GOT3 (cell line): ENCODE measurements around the gene NCS1.

Experiments used
- DNase-seq: peaks from one replicate; lab custom pipeline; 2025; ENCODE audit warnings: mixed read lengths; lab: John Stamatoyannopoulos, UW

Gene NCS1

DNA sequence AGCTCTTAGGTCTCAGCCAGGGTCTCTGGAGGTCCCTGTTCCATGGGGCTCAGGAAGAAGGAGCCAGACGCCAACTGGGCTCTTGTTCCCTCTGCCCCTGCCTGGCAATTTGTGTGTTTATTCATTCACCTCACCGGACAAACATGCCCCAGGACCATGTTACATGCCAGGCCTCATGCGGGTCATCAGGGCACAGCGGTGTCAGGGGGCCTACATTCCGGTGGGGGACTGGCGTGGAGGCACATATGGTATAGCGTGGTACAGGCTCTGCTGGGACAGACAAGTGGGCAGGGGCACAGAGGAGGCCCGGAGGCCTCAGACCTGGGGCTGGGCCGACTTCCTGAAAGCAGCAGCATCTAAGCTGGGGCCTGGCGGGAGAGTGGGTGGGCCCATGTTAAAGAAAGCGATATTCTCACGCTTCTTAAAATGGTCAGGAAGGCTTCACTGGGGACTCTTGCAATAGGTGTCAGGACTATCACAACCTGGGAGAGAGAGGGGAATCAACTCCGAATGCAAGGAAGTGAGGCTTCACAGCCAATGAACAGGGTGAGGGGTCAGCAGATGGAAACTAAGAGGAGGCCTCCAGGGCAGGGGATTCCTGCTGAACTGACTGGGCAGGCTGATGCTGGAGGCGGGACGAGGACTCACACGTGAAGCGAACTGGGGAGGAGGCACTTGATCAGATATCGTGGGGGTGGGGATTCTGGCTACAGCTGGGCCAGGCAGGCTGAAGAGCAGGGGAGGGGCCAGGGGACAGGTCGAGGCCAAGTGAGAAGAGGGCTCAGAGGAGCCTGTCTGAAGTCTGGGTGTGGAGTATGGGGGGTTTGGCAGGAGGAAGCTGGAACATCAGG lies 41.9 kb downstream of the NCS1 start:
- no peak for DNase-seq

DNA sequence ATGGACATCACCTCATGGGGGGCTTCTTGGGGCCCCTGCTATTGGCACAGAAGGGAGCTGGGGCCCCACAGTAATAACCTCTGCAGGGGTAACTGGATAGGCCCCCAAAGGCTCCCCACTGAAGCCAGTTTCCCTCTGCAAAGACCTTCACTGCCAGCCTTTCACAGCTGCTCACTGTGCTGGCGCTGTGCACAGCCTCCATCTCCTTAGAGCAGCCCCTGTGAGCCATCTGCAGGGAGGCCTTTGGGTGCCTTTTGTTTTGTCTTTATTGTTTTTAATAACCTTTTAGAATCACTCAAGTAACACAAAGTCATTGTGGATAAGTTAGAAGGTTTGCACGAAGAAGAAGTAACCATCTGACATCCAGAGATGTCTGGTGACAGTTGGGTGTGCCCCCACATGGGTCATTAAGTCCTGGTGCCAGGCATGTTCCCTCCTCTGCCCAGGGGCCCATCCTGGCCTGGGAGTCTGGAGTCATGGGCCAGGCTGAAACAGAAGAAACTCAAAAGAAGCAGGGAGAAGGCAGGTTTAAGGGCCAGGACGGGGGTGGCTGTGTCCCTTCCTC lies 42.7 kb downstream of the NCS1 start:
- DNase-seq: no peak

- DNase-seq: no peak
Measured at GRCh38 chr9:130215341-130216119, 43.3 kb downstream of the NCS1 start.

DNA sequence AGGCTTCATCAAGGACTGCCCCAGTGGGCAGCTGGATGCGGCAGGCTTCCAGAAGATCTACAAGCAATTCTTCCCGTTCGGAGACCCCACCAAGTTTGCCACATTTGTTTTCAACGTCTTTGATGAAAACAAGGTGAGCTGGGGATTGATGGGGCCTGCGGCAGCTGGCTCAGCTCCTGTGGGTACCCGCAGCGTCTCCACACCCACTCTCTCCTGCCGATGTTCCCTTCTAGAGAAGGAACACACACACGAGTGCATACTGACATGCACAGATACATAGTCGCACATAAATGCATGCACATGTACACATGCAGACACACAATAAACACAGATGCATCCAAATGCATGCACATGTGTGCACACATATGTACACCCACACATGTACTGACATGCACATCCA lies 45.6 kb downstream of the NCS1 start:
- no peak for DNase-seq

- no peak for DNase-seq
Measured at GRCh38 chr9:130219661-130220096, 47.5 kb downstream of the NCS1 start.

DNA sequence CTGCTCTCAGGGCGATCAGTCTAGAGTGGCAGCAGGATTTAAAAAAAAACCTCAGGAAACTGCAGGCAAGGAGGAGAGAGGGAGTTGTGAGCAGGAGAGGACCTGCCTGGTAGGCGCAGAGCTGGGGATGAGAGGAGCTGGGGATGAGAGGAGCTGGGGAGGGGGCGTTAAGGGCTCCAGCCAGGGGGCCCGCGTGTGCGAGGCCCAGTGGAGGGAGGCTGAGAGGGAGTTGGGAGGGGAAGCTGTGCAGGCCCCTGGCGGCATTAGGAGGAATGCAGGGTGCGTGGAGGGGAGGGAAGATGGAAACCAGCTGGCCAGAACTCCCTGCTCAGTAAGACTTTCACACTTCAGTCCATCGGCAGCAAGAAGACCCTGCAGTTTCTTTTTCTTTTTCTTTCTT lies 48.1 kb downstream of the NCS1 start:
- DNase-seq: no peak

GRCh38 chr9:130222833-130223232 lies 50.6 kb downstream of the NCS1 start:
- DNase-seq: no peak

- DNase-seq: no peak
Measured at GRCh38 chr9:130225071-130225470, 52.9 kb downstream of the NCS1 start.

DNA sequence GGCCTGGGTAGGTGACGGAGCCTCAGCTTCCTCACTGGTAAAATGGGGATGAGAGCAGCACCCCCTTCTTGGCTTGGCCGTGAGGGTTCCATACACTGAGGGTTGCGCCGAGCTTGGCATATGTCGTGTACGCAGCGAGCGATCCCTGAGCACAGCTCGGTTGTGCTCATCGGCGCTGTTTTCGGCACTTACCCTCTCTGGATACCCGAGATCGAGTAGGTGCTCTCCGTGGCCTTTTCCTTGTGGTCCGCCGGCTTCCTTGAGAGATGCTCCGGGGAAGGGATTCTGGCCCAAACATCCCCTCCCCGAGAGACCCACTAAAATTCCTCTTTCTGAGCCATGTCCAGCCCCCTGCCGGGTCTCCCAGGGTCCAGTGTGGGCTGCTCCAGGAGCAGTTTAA lies 53.4 kb downstream of the NCS1 start:
- DNase-seq: no peak

GRCh38 chr9:130226112-130226511 lies 53.9 kb downstream of the NCS1 start:
- DNase-seq: no peak

DNA sequence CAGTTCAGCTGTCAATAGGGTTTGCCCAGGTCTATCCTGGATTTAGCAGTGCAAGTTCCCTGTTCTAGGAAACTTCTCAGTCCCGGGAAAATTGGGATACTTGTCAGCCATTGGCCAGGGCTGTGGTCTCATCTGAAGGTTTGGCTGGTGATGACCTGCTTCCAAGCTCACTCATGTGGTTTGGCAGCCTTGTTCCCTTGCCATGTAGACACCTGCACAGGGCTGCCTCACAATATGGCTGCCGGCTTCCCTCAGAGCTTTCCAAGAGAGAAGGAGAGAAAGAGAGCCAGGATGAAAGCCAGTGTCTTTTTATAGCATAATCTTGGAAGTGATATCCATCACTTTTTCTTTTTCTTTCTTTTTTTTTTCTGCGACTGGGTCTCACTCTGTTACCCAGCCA lies 55.6 kb downstream of the NCS1 start:
- DNase-seq: no peak

GRCh38 chr9:130229759-130230158 lies 57.6 kb downstream of the NCS1 start:
- no peak for DNase-seq

- no peak for DNase-seq
Measured at GRCh38 chr9:130230631-130231030, 58.4 kb downstream of the NCS1 start.

- no peak for DNase-seq
Measured at GRCh38 chr9:130232899-130233586, 60.8 kb downstream of the NCS1 start.

DNA sequence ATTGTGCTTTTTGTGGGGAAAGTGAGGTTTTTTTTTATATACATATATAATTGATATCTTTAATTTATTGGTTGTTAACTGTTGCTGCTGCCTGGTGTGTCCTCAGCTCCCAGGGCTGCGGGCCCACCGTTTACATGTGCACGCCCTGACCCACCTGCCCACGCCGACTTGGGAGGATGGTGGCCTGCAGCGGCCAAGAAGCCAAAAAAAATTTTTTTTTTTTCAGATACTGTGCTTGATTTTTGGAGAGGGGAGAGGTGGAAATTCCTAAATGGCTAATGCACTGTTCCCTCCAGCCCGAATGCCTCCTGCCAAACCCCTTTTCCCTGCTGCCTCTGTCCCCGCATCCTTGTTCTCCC lies 61.4 kb downstream of the NCS1 start:
- DNase-seq: no peak

- no peak for DNase-seq
Measured at GRCh38 chr9:130234340-130235260, 62.4 kb downstream of the NCS1 start.

- DNase-seq: no peak
Measured at GRCh38 chr9:130235558-130236435, 63.6 kb downstream of the NCS1 start.

- DNase-seq: no peak
Measured at GRCh38 chr9:130236436-130236985, 64.3 kb downstream of the NCS1 start.

- no peak for DNase-seq
Measured at GRCh38 chr9:130237076-130237475, 64.9 kb downstream of the NCS1 start.
